Measurements from ENCODE around the gene GOLIM4.

The GOLIM4 gene

GRCh38 chr3:167989066-167989465, 106.7 kb downstream of the GOLIM4 start:
- no peak for TF ChIP-seq CTCF (IDR thresholded peaks at IDR 0.05)

GRCh38 chr3:167983583-167983982, 112.1 kb downstream of the GOLIM4 start:
- TF ChIP-seq CTCF (IDR thresholded peaks at IDR 0.05): no peak

- no peak for TF ChIP-seq CTCF (IDR thresholded peaks at IDR 0.05)
Observed at GRCh38 chr3:167978486-167978885, 117.2 kb downstream of the GOLIM4 start.

GRCh38 chr3:167978071-167978470, 117.7 kb downstream of the GOLIM4 start:
- TF ChIP-seq CTCF (IDR thresholded peaks at IDR 0.05): no peak

GRCh38 chr3:167976516-167977361, 119.0 kb downstream of the GOLIM4 start:
- no peak for TF ChIP-seq CTCF (IDR thresholded peaks at IDR 0.05)

- TF ChIP-seq CTCF (IDR thresholded peaks at IDR 0.05): no peak
Observed at GRCh38 chr3:167973901-167974300, 121.8 kb downstream of the GOLIM4 start.

- no peak for TF ChIP-seq CTCF (IDR thresholded peaks at IDR 0.05)
Observed at GRCh38 chr3:167973046-167973445, 122.7 kb downstream of the GOLIM4 start.
